ENCODE measurements around the gene DHX36. TPM values are rescaled to one million over a fixed set of nuclear protein-coding genes. Genes with fewer than 3 reads are reported as not detected.

The DHX36 gene
- total and polyA plus RNA-seq, 10 of the 15 experiments (the other 5 are each of a cell fraction or from before 2014, with no cell fraction given), result 16.2 to 70.5 (median 41.6) TPM

GRCh38 chr3:154301561-154301960 lies 22.7 kb downstream of the DHX36 start:
- Histone ChIP-seq H3K4me2 (ENCODE audit: control insufficient read depth, insufficient read depth) (no peak overlapping the region), H3K36me3 (ENCODE audit: control insufficient read depth in 2 of 2, insufficient read depth in 2 of 2, low read length in 1 of 2) (peaks cover 6 to 7% of the 10 kb centered on the region in 2 experiments; a peak in 3 of 4 replicates), H3K79me2 (ENCODE audit: control insufficient read depth, insufficient read depth, low read length) (no peaks in the 10 kb centered on the region), H3K9ac (ENCODE audit: control insufficient read depth, insufficient read depth, low read length) (no peak overlapping the region), H4K20me1 (ENCODE audit: control insufficient read depth, insufficient read depth) (no peaks in the 10 kb centered on the region), H3K27ac (ENCODE audit: control insufficient read depth, insufficient read depth) (no peak overlapping the region), H3K27me3 (replicated peaks in 1 of 2; ENCODE audit: control insufficient read depth in 2 of 2, insufficient read depth in 2 of 2, low read length in 1 of 2) (no peaks in the 10 kb centered on the region), H3K4me1 (ENCODE audit: control insufficient read depth, insufficient read depth, low read length) (no peaks in the 10 kb centered on the region), H2AFZ (ENCODE audit: control insufficient read depth, low read depth, low read length) (no peak overlapping the region), H3K9me3 (replicated peaks; ENCODE audit: control insufficient read depth, insufficient read depth, low read length) (no peaks in the 10 kb centered on the region), H3K4me3 (no peak overlapping the region)
- DNase-seq (ENCODE audit: low read depth, low spot score) (no peak), FAIRE-seq (no peak), ATAC-seq (no peak)
- intact Hi-C loops (cut with micrococcal nuclease; ENCODE audit: unreplicated experiment), result no loop called here
- 80% methylated on average over 3 of the region's 3 CpGs for whole genome bisulfite sequencing (ENCODE audit: insufficient coverage, insufficient replicate concordance, low lambda C conversion rate, missing lambda C conversion rate)
- SMC1A ChIA-PET (ENCODE audit: uncharacterized antibody, unreplicated experiment), result interaction anchor here (1.6 kb wide), 1 partner anchor 10 kb away, joined by 4 read pairs; no protein-coding TSS in a partner anchor
- BruUV-seq (replicated peaks), result no TSS peak
- in situ Hi-C loops (cut with MboI), result no loop called here
- POLR2A ChIA-PET, result no interaction called here
- RAD21 ChIA-PET (ENCODE audit: unreplicated experiment), result no interaction called here
- TF ChIP-seq, protein P1, sequence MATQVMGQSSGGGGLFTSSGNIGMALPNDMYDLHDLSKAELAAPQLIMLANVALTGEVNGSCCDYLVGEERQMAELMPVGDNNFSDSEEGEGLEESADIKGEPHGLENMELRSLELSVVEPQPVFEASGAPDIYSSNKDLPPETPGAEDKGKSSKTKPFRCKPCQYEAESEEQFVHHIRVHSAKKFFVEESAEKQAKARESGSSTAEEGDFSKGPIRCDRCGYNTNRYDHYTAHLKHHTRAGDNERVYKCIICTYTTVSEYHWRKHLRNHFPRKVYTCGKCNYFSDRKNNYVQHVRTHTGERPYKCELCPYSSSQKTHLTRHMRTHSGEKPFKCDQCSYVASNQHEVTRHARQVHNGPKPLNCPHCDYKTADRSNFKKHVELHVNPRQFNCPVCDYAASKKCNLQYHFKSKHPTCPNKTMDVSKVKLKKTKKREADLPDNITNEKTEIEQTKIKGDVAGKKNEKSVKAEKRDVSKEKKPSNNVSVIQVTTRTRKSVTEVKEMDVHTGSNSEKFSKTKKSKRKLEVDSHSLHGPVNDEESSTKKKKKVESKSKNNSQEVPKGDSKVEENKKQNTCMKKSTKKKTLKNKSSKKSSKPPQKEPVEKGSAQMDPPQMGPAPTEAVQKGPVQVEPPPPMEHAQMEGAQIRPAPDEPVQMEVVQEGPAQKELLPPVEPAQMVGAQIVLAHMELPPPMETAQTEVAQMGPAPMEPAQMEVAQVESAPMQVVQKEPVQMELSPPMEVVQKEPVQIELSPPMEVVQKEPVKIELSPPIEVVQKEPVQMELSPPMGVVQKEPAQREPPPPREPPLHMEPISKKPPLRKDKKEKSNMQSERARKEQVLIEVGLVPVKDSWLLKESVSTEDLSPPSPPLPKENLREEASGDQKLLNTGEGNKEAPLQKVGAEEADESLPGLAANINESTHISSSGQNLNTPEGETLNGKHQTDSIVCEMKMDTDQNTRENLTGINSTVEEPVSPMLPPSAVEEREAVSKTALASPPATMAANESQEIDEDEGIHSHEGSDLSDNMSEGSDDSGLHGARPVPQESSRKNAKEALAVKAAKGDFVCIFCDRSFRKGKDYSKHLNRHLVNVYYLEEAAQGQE (IDR thresholded peaks at IDR 0.05; ENCODE audit: low read depth, low read length), result no peak
- TF ChIP-seq, protein P2, sequence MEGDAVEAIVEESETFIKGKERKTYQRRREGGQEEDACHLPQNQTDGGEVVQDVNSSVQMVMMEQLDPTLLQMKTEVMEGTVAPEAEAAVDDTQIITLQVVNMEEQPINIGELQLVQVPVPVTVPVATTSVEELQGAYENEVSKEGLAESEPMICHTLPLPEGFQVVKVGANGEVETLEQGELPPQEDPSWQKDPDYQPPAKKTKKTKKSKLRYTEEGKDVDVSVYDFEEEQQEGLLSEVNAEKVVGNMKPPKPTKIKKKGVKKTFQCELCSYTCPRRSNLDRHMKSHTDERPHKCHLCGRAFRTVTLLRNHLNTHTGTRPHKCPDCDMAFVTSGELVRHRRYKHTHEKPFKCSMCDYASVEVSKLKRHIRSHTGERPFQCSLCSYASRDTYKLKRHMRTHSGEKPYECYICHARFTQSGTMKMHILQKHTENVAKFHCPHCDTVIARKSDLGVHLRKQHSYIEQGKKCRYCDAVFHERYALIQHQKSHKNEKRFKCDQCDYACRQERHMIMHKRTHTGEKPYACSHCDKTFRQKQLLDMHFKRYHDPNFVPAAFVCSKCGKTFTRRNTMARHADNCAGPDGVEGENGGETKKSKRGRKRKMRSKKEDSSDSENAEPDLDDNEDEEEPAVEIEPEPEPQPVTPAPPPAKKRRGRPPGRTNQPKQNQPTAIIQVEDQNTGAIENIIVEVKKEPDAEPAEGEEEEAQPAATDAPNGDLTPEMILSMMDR (IDR thresholded peaks at IDR 0.05 in 2 of 3, conservative IDR thresholded peaks at IDR 0.05 in 1 of 3; ENCODE audit: control insufficient read depth in 2 of 3, extremely low read depth in 1 of 3, insufficient read depth in 1 of 3, low read depth in 3 of 3, low read length in 3 of 3), result 0 out of 6 replicates have a peak, but pooled peaks of 1 of the 3 experiments have one; percentile 6
- no peak for TF ChIP-seq RAD51 (IDR thresholded peaks at IDR 0.05)
- CTCF ChIA-PET, result interaction anchor here (0.8 to 1.3 kb wide), 3 partner anchors 10 to 14 kb away, joined by 3 to 4 read pairs (median 4); no protein-coding TSS in a partner anchor
